GM23248 (cell line): ENCODE measurements around the gene TRIM63. TPM values are rescaled to one million over a fixed set of nuclear protein-coding genes. Genes with fewer than 3 reads are reported as not detected.
A peak's percentile ranks its signal among the peaks of the same experiment; 100 is the strongest.
"Not testable (repeated sequence)": the region's sequence is repeated elsewhere in the genome, so short reads cannot be mapped to it uniquely, and the experiment has no call there.

ENCODE experiments used
- DNase-seq: peaks from one replicate; pipeline ENCODE4 v3.0.0-alpha.2; 2015
- H2AFZ ChIP-seq: fragments of 200-600 bp; sonication (generic); 2 replicates; pipeline ENCODE4 v1.6.1; 2016; ENCODE audit warnings: antibody characterized with exemption
- H3F3A ChIP-seq: fragments of 200-600 bp; sonication (generic); 2 replicates; pipeline ENCODE4 v1.6.1; 2016; ENCODE audit warnings: mild to moderate bottlenecking, antibody characterized with exemption, mixed run types; ENCODE audit not compliant: insufficient read depth
- H3K27ac ChIP-seq: fragments of 200-600 bp; sonication (generic); 2 replicates; pipeline ENCODE4 v1.5.1; 2016; ENCODE audit warnings: mild to moderate bottlenecking
- H3K27me3 ChIP-seq: fragments of 200-600 bp; sonication (generic); replicated peaks from 2 replicates; pipeline ENCODE4 v1.6.1; 2016; ENCODE audit warnings: mild to moderate bottlenecking; ENCODE audit not compliant: insufficient read depth
- H3K36me3 ChIP-seq: fragments of 200-600 bp; sonication (generic); 2 replicates; pipeline ENCODE4 v1.6.1; 2016; ENCODE audit warnings: low read depth, mild to moderate bottlenecking
- H3K4me1 ChIP-seq: fragments of 200-600 bp; sonication (generic); 2 replicates; pipeline ENCODE4 v1.6.1; 2016; ENCODE audit warnings: mild to moderate bottlenecking; ENCODE audit not compliant: insufficient read depth
- H3K4me2 ChIP-seq: fragments of 200-600 bp; sonication (generic); one replicate; pipeline ENCODE4 v1.6.1; 2016; ENCODE audit warnings: mild to moderate bottlenecking; ENCODE audit not compliant: unreplicated experiment
- H3K4me3 ChIP-seq: fragments of 200-600 bp; sonication (generic); 2 replicates; pipeline ENCODE4 v1.5.1; 2016; ENCODE audit warnings: mild to moderate bottlenecking
- H3K79me2 ChIP-seq: fragments of 200-600 bp; sonication (generic); 2 replicates; pipeline ENCODE4 v1.6.1; 2016; ENCODE audit warnings: mild to moderate bottlenecking; ENCODE audit not compliant: insufficient read depth
- H3K9ac ChIP-seq: fragments of 200-600 bp; sonication (generic); 2 replicates; pipeline ENCODE4 v1.6.1; 2016; ENCODE audit warnings: mild to moderate bottlenecking
- H3K9me2 ChIP-seq: fragments of 200-600 bp; sonication (generic); 2 replicates; pipeline ENCODE4 v1.6.1; 2016; ENCODE audit warnings: mixed run types, mild to moderate bottlenecking, moderate library complexity; ENCODE audit not compliant: insufficient read depth
- H3K9me3 ChIP-seq: fragments of 200-600 bp; sonication (generic); one replicate; pipeline ENCODE4 v1.6.1; 2017; ENCODE audit warnings: low read depth
- H4K20me1 ChIP-seq: fragments of 200-600 bp; sonication (generic); 2 replicates; pipeline ENCODE4 v1.6.0; 2016; ENCODE audit not compliant: insufficient read depth
- EZH2 ChIP-seq: fragments of 200-600 bp; sonication (generic); IDR thresholded peaks from 2 replicates; pipeline ENCODE4 v1.6.1; 2018; ENCODE audit warnings: antibody characterized with exemption, mild to moderate bottlenecking; ENCODE audit not compliant: insufficient read depth, poor library complexity, severe bottlenecking
- EZH2phosphoT487 ChIP-seq: fragments of 200-600 bp; sonication (generic); IDR thresholded peaks from 2 replicates; pipeline ENCODE4 v1.6.1; 2018; ENCODE audit warnings: antibody characterized with exemption, moderate library complexity, mild to moderate bottlenecking, low read depth; ENCODE audit not compliant: insufficient read depth
- WGBS, 2 experiments: methylation state at CpG; one replicate each; pipeline ENCODE4 v1.1.6; 2015 to 2017; ENCODE audit warnings: low lambda C conversion rate in 2 of 2, low coverage in 1 of 2; ENCODE audit errors: missing lambda C conversion rate in 2 of 2; 5-methylcytosine and 5-hydroxymethylcytosine counted together
- in situ Hi-C: fragments of 300-500 bp; cut with MboI; formaldehyde crosslinking; loops from 2 replicates; pipeline ENCODE4 v1.15.0; 2020
- polyA plus RNA-seq: library from polyadenylated mRNA; unstranded; fragments of >200 nt; fragmentation: Nextera tagmentation; extraction: Ambion mirVana; gene quantifications from 2 replicates; pipeline ENCODE4 v1.2.1, GENCODE V29; 2016
- total RNA-seq: library from RNA; depleted of rRNA; stranded (reverse); fragments of >200 nt; shearing (Covaris generic); gene quantifications from 2 replicates; pipeline ENCODE4 v1.2.3, GENCODE V29; 2014

TRIM63 gene
- total and polyA plus RNA-seq, 2 experiments from 2014 or later, result not detected

DNA sequence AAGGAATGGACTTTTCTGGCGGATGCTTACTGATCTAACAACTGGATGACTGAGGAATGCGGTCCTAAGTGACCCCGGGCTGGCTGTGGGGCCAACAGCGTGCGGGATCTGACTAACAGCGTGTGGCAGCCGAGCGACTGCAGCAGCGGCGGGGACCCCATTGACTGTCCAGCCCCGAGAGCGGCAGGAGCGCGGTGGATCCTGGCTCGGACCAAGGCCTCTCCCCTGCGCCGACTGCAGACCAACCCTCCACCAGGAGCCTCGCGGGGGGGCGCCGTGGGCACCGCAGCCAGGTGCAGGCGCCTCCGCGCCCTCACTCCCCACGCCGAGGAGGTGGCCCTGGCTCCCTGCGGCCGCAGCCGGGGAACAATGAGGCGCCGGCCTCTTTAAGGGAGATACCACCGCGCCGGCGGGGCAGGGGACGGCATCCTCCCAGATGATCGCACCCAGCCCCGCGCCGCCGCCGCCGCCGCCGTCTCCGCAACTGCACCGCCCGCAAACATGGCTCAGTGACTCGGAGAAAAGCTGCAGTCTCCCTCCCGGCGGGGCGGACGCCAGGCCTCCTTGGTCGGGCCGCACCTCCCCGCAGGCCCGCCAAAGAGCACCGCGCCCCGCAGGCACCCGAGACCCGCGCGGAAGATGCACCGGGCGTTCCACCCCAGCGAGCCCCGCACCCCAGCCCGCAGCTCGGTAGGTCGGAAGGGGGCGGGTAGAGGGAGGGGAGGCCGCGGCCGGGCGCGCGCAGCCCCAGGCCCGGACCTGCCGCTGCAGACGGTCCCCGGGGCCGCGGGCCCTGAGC, 43.5 kb upstream of the TRIM63 start:
- peaks cover 4% of the 10 kb centered on the region; the same call in 1 of the 2 replicates for H3K4me1 ChIP-seq
- peak overlapping the region; percentile 88 for H2AFZ ChIP-seq
- peak overlapping the region; percentile 94 for H3K4me3 ChIP-seq
- no peak for TF ChIP-seq EZH2phosphoT487
- TF ChIP-seq EZH2, result no peak
- H3K9me3 ChIP-seq, result no peaks in the 10 kb centered on the region
- DNase-seq, result peak; percentile 82
- no peaks in the 10 kb centered on the region for H3F3A ChIP-seq
- H3K79me2 ChIP-seq, result peaks cover 27% of the 10 kb centered on the region
- H3K9ac ChIP-seq, result peak overlapping the region; percentile 81
- H3K27me3 ChIP-seq, result no peaks in the 10 kb centered on the region
- no peaks in the 10 kb centered on the region for H3K9me2 ChIP-seq
- no peaks in the 10 kb centered on the region; the same call in 1 of the 2 replicates for H4K20me1 ChIP-seq
- H3K27ac ChIP-seq, result peak overlapping the region; percentile 52
- in situ Hi-C loops, result no loop called here
- no peaks in the 10 kb centered on the region for H3K36me3 ChIP-seq
- 1 to 2% methylated on average over 53 to 62 of the region's 85 CpGs for WGBS, 2 experiments
- peak overlapping the region; percentile 96 for H3K4me2 ChIP-seq

DNA sequence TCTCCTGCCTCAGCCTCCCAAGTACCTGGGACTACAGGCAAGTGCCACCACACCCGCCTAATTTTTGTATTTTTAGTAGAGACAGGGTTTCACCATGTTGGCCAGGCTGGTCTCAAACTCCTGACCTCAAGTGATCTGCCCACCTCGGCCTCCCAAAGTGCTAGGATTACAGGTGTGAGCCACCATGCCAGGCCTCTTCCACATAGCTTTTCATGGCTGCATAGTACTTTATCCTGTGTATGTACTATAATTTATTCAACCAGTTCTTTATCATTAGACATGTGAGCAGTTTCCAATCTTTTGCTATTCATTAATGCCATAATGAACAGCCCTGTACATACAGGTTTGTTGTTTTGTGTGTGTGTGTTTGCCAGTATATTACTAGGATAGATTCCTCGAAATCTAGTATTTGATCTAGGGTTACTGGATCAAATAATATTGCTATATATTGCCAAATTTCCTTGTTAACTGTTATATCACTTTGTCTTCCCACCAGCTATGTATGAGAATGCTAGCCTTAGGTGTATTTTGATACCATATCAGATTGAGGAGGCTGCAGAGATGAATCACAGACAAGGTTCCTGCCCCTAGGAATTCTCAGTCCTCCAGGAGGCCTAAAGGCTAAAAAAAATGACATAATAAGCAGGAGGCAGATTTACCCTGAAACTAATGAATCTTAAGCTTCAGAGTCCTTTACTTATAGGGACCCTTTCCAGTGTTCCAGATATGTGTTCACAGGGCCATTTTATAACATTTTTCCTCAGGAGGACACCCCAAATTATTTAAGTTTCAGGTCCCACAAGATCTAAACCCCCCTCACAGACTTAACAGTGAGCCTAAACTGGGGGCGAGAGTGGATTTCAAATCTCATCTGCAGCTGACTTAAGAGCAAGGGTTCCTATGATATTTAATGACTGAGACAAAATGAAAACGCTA, 42.1 kb upstream of the TRIM63 start:
- no peaks in the 10 kb centered on the region; the same call in 1 of the 2 replicates for H4K20me1 ChIP-seq
- no peaks in the 10 kb centered on the region for H3K9me2 ChIP-seq
- 93 to 98% methylated on average over 5 of the region's 5 CpGs for WGBS, 2 experiments
- TF ChIP-seq EZH2 (no peak), EZH2phosphoT487 (no peak)
- in situ Hi-C loops, result no loop called here
- H3K9me3 ChIP-seq, result no peaks in the 10 kb centered on the region
- no peak overlapping the region for H3K4me3 ChIP-seq
- no peaks in the 10 kb centered on the region for H3K36me3 ChIP-seq
- DNase-seq, result no peak
- peaks cover 19% of the 10 kb centered on the region for H3K79me2 ChIP-seq
- H3K9ac ChIP-seq, result no peak overlapping the region
- no peak overlapping the region for H3K27ac ChIP-seq
- no peaks in the 10 kb centered on the region for H3K27me3 ChIP-seq
- no peaks in the 10 kb centered on the region for H3F3A ChIP-seq
- H2AFZ ChIP-seq, result no peak overlapping the region
- H3K4me2 ChIP-seq, result no peak overlapping the region
- H3K4me1 ChIP-seq, result peaks cover 4% of the 10 kb centered on the region; the same call in 1 of the 2 replicates

DNA sequence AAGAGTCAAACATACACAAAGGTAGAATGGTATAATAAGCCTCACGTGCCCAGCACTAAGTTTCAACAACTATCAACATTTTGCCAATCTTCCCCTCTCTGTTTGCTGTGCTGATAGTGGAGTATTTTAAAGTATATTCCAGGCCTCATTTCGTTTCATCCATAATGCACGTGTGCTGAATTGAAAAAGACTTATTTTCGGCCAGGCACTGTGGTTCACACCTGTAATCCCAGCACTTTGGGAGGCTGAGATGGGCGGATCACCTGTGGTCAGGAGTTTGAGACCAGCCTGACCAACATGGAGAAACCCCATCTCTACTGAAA, 37.8 kb upstream of the TRIM63 start:
- in situ Hi-C loops, H3K9me3 ChIP-seq, DNase-seq, H3K27me3 ChIP-seq, H3K79me2 ChIP-seq, H3K36me3 ChIP-seq, H3K4me3 ChIP-seq, H2AFZ ChIP-seq, H3K27ac ChIP-seq, H3K4me2 ChIP-seq, H3K4me1 ChIP-seq, H3F3A ChIP-seq, H3K9me2 ChIP-seq, H4K20me1 ChIP-seq, H3K9ac ChIP-seq: not testable (repeated sequence)
- 32 to 35% methylated on average over 5 of the region's 5 CpGs for WGBS, 2 experiments

DNA sequence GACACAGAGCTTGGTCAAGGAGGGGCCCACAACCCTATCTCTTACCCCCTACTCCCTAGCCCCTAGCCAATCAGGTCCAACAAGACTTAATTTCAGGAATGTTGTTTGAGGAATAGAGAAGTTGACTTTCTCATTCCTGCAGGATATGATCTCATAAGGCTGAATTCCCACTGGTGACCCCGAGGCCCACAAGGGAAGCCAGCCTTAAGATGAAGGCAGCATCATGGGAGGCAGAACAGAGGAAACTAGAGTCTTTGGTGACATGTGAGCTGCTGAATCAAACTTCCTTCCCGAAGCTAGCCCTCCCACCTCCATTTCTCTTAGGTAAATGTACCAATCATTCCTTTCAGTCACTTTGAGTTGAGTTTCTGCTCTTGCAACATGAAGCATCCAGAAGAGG, 35.1 kb upstream of the TRIM63 start:
- Histone ChIP-seq H2AFZ (no peak overlapping the region), H3K9me2 (no peaks in the 10 kb centered on the region), H3K79me2 (no peaks in the 10 kb centered on the region), H3K27me3 (peaks cover 5% of the 10 kb centered on the region), H3K4me3 (no peak overlapping the region), H4K20me1 (no peaks in the 10 kb centered on the region), H3K27ac (no peak overlapping the region), H3K9ac (no peak overlapping the region), H3K4me1 (peaks cover 8% of the 10 kb centered on the region), H3K9me3 (no peaks in the 10 kb centered on the region), H3K4me2 (no peak overlapping the region), H3K36me3 (no peaks in the 10 kb centered on the region), H3F3A (peaks cover 10% of the 10 kb centered on the region)
- 47 to 57% methylated on average over 2 of the region's 2 CpGs for WGBS, 2 experiments
- no peak for DNase-seq
- TF ChIP-seq EZH2phosphoT487 (no peak), EZH2 (no peak)
- in situ Hi-C loops, result no loop called here
